ENCODE data around the gene RNF213.

The RNF213 gene

DNA sequence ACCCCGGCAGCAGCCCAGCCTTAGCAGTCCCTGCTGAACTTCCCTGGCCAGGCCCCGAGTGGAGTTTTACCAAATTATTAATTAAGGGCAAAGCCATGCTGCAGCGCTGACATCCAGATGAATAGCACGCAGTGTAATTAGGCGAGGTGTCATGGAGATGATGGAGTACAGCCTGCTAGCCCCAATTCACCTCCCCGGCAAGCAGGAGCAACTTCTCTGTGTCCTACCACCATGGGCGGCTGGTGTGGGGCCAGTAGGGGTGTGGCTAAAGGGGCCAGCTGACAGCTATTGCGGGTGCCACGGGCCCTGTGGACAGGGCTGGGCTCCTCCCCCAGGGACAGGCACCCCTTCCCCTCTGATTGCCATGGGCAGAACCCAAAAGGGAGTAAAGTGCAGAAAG lies 178.8 kb downstream of the RNF213 start:
- no peak for DNase-seq

- DNase-seq, result peak; percentile 68
Observed at GRCh38 chr17:80441133-80441578, 180.5 kb downstream of the RNF213 start.

DNA sequence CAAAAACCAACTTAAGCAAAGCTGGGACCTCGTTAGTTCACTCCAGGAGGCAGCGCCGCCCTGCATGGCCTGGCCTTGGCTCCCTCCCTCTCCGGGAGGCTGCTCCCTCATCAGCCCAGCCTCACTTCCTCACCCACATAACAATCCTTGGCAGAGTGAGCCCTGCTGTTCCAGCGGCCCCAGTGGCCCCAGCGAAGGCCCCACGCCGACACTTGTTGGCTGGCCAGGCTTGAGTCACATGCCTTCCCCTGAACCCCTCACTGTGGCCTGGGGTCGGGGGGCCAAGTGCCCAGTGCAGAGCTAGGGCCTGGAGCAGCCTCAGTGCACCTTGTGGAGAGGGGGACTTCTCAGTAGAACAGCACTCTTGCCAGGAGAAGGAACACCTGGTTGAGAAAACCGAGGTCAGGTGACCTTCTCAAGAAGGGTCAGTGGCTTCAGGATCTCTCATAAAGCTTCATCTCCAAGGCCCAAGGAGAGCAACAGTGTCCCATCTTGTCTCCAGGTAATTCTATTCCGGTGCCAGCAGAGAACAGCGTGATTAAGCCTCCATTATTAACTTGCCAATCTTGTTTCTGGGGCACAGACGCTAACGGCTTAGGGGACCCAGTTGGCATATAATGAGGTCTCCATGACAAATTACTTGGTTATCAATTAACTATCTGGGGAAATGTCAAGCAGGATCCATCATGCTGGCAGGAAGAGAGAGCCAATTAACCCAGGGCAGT lies 181.1 kb downstream of the RNF213 start:
- no peak for DNase-seq

DNA sequence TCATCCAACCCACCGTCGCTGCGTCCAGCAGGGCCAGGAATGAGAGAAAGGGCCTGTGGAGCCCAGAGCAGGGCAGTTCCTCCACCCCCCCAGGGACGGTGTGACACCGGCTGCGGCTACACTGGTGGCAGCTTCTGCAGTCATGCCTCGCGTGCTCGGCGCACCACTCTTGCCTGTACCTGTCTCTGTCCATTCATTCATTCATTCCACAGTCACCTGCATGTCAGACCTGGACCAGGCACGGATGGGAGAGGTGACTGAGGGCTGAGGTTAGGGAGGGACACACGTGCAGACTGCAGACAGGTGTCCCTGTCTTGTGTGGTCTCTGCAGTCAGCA lies 181.6 kb downstream of the RNF213 start:
- no peak for DNase-seq

DNA sequence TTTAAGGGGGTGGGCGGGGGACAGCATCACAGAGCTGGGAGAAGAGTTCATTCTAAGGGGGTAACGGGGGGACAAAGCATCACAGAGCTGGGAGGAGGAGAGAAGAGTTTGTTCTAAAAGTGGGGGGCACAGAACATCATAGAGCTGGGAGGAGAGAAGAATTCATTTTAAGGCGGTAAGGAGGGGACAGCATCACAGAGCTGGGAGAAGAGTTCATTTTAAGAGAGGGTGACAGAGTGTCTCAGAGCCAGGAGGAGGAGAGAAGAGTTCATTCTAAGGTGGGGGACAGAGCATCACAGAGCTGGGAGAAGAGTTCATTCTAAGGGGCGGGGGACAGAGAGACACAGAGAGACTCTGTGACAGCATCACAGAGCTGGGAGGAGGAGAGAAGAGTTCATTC lies 182.1 kb downstream of the RNF213 start:
- DNase-seq, result no peak

DNA sequence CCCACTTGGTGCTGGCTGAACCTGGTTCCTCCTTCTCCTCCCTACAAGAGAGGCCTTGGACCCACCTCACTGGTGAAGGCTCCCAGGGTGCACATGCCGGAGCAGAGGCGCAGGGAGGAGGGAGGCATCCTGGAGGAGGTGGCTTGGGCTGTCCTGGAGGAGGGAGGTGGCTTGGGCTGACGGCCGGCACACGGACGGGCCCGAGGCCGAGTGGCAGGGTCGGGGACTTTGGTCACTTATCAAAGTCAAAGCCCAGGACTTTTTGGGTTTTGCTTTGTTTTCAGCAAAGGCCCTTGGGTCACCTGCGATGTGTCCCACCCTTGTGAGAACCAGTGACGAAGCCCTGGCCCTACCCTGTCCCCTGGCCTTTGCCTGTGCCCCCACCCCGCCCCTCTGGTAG lies 182.8 kb downstream of the RNF213 start:
- DNase-seq, result no peak

DNA sequence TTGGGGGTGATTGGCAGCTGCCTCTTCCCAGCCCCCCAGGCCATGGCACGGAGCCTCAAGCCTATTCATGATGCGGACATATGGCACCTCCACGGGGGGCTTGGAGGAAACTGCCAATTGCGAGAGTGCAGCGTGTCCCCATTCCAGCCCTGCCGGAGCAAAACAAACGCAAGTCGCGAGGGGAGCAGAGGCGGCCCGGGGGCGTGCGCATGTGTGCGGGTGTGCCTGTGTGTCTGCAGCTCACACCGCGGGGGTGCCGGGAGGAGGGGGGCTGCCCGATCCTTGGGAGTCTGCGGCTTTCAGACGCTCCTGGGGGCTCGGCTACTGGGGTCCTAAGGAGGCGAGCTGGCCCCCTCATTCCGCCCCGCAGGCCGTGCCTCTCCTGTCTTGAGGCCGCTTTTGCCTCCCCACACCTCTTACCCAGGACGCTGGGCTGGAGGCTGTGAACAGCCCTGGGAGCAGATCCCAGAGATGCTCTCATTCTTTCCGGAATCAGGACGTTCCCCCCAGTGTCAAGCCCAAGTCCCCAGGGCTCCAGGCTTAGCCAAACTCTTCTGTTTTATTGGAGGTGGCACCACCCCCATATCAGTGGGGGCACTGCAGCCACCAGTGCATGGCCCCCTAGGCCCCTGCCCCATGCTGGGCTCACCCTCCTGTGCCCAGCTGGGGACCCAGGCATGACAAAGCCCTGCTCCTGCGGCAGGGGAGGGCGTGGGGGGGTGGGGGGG lies 183.4 kb downstream of the RNF213 start:
- DNase-seq, result no peak

DNA sequence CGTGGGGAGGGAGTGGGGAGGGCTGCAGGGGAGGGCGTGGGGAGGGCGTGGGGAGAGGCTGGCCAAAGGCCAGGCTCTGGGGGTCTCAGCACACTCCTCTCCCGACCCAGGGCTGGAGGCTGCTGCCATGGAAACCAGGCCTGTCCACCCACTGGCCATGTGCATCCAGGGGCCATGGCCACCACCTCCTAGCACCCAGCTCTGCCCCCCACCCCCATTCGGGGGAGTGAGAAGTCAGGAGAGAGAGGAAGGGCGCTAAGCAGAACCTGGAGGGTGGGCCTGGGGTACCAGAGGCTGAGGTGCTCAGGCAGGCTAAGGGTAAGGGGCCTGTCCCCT lies 184.0 kb downstream of the RNF213 start:
- DNase-seq, result no peak

GRCh38 chr17:80445007-80445725 lies 184.5 kb downstream of the RNF213 start:
- DNase-seq, result no peak

- DNase-seq, result no peak
Observed at GRCh38 chr17:80445726-80446110, 185.1 kb downstream of the RNF213 start.

DNA sequence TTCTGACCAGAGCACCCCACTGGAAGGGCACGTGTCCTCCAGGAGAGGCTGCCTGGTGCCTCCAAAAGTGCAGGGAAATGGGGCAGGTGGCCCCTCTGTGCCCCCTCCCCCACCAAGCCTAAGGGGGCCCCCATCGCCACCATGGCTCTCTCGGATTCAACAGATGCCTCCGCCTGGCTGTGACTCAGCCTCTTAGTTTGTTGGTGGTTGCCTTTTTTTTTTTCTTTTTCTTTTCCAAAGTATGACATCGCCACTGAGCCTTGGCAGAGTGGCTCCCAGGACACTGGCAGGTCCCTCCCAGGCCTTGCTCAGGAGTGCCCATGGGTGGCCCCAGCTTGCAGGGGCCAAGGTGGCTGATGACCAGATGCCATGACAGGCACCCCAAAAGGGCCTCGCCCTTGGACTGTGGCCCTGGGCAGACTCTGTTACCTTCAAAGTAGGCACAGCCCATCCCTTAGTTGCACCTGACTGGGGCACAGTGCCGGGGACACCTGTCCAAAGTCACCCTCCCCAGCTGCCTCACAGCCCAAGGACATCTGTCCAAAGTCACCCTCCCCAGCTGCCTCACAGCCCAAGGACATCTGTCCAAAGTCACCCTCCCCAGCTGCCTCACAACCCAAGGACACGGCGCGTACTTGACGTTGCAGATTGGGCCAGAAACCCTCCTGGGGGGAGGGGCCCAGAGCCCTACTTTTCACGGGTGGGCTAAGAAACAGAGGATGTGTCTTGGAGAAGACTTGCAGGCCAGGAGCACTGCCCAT lies 186.2 kb downstream of the RNF213 start:
- no peak for DNase-seq

- no peak for DNase-seq
Observed at GRCh38 chr17:80447790-80448189, 187.1 kb downstream of the RNF213 start.

All from CD4-positive, alpha-beta T cell treated with Interleukin-17A for 4 hours (primary cell).